ENCODE data around the gene NT5M.

- TF ChIP-seq CTCF (IDR thresholded peaks at IDR 0.05) (no peak), POLR2A (IDR thresholded peaks at IDR 0.05) (no peak)
Measured at GRCh38 chr17:17382065-17382459, 78.9 kb downstream of the NT5M start.

Measured in heart left ventricle (tissue), 13 donors.